Measurements from ENCODE around the gene SNAPC4. TPM values are rescaled to one million over a fixed set of nuclear protein-coding genes. Genes with fewer than 3 reads are reported as not detected.
A peak's percentile ranks its signal among the peaks of the same experiment; 100 is the strongest.
"Not testable (repeated sequence)": the region's sequence is repeated elsewhere in the genome, so short reads cannot be mapped to it uniquely, and the experiment has no call there.

The SNAPC4 gene
- total and polyA plus RNA-seq, 11 donors: 3.1 to 7.8 (median 4.3) TPM

DNA sequence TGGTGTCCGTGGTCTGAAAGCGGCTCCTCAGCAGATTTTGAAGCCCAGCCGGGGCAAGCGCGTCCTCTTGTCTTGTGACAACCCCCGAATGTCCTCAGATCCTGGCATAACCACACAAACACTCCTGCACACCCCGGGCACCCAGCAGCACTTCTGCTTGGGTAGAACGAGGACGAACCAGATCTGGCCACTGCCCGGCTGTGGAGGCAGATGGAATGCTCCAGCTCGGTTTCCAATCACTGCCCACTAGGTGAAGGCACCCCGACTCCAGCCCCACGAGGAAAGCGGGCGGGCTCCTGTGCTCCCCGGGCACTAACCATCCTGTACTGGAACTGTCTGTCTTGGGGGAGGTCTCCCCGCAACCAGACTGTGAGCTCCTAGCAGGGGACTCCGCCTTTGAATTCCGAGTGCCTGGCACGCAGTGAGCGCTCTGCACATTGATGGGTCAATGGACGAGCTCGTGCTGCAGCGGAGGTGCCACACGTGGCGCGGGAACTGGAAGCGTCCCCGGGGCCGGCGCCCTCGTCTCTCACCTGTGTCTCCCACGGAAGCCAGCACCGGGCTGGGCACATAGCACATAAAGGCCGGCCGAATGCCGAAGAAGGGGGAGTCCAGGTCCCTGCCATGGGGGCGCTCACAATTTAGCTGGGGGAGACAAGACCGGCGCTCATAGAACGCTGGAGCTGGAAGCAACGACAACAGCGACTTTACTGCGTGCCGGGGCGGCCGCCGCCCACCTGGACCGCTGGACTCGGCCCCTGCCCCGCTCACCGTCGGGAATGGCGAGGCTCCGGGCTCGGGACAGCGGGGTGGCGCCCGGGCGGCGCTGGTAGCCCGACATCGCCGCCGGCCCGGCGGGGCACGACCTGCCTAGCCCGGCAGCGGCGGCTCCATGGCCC is 9.8 kb upstream of the SNAPC4 start:
- ATAC-seq (peak; percentile 10 to 29 (median 26)), DNase-seq (peak in 2 of 5 donors; percentile 44 to 70)
- Histone ChIP-seq H3K9me3 (no peaks in the 10 kb centered on the region), H3K4me3 (peak overlapping the region; percentile 48 to 100 (median 76)), H3K4me1 (peaks cover 2 to 37% (median 24%) of the 10 kb centered on the region in 12 donors), H3K36me3 (peaks cover 0 to 62% (median 55%) of the 10 kb centered on the region in 9 donors), H3K27ac (peak overlapping the region in 11 of 12 donors; percentile 70 to 90 (median 82)), H3K27me3 (no peaks in the 10 kb centered on the region)
- TF ChIP-seq, protein P1, sequence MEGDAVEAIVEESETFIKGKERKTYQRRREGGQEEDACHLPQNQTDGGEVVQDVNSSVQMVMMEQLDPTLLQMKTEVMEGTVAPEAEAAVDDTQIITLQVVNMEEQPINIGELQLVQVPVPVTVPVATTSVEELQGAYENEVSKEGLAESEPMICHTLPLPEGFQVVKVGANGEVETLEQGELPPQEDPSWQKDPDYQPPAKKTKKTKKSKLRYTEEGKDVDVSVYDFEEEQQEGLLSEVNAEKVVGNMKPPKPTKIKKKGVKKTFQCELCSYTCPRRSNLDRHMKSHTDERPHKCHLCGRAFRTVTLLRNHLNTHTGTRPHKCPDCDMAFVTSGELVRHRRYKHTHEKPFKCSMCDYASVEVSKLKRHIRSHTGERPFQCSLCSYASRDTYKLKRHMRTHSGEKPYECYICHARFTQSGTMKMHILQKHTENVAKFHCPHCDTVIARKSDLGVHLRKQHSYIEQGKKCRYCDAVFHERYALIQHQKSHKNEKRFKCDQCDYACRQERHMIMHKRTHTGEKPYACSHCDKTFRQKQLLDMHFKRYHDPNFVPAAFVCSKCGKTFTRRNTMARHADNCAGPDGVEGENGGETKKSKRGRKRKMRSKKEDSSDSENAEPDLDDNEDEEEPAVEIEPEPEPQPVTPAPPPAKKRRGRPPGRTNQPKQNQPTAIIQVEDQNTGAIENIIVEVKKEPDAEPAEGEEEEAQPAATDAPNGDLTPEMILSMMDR (IDR thresholded peaks at IDR 0.05): no peak
- no peak for TF ChIP-seq POLR2A (IDR thresholded peaks at IDR 0.05)
- intact Hi-C loops (cut with DNase I): loop anchor here in 1 of 10 donors (10.0 kb wide), 1 partner anchor 75 kb away; no protein-coding TSS in a partner anchor
- 11 to 18% (median 14%) methylated on average over 41 to 71 of the region's 71 CpGs for WGBS, 4 donors

DNA sequence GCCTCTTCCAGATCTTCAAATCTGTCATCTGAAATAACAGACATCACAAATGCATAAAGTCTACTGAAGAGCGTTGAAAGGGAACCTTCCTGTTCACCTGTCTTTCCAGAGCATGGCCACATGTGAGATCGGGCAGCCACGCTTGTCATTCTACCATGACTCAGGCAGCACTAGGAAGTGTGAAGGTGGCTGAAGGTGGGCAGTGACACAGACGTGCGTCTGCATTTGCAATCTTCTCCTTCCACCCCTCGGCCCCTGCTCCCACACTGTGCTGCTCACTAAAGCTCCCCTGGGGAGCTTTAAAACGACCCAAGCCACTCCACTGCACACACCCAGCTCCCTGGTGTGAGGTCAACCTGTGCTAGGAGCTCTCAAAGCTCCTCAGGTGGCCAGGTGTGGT is 7.9 kb upstream of the SNAPC4 start:
- intact Hi-C loops (cut with DNase I): loop anchor here in 1 of 10 donors (10.0 kb wide), 1 partner anchor 73 kb away; no protein-coding TSS in a partner anchor
- H3K27me3 ChIP-seq: no peaks in the 10 kb centered on the region
- 74 to 90% (median 85%) methylated on average over 7 of the region's 7 CpGs for WGBS, 4 donors
- peaks cover 0 to 55% (median 50%) of the 10 kb centered on the region in 9 donors for H3K36me3 ChIP-seq
- no peak overlapping the region for H3K4me3 ChIP-seq
- TF ChIP-seq, protein P1 (IDR thresholded peaks at IDR 0.05): no peak
- no peak for TF ChIP-seq POLR2A (IDR thresholded peaks at IDR 0.05)
- no peaks in the 10 kb centered on the region for H3K9me3 ChIP-seq
- peaks cover 2 to 49% (median 24%) of the 10 kb centered on the region in 12 donors for H3K4me1 ChIP-seq
- H3K27ac ChIP-seq: no peak overlapping the region
- ATAC-seq: no peak
- DNase-seq: no peak

DNA sequence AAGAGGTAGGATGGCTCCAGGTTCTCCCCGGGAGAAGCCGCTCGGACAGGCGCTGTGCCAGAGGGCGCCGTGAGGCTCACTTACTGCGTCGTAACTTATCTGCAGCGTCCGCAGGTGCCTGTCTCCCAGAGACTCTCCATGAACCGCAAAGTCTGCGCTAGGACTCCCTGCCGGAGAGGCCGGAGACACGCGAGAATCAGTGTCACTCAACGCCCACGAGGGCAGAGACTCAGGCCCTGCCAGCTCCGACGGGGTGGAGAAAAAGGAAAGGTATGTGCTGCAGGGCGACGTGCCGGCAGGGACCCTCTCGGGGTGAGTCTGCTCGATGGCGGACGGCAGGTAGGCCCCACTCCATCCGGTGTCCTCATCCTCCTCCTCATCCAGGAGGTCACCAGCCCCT is 7.1 kb upstream of the SNAPC4 start:
- Histone ChIP-seq H3K4me1 (peaks cover 2 to 45% (median 22%) of the 10 kb centered on the region in 12 donors), H3K36me3 (peaks cover 0 to 53% (median 50%) of the 10 kb centered on the region in 9 donors)
- not testable (repeated sequence) for H3K27ac ChIP-seq, ATAC-seq, H3K4me3 ChIP-seq, H3K9me3 ChIP-seq, H3K27me3 ChIP-seq, DNase-seq
- 92 to 94% (median 93%) methylated on average over 28 of the region's 28 CpGs for WGBS, 4 donors
- intact Hi-C loops (cut with DNase I): loop anchor here in 1 of 10 donors (10.0 kb wide), 1 partner anchor 72 kb away; no protein-coding TSS in a partner anchor

DNA sequence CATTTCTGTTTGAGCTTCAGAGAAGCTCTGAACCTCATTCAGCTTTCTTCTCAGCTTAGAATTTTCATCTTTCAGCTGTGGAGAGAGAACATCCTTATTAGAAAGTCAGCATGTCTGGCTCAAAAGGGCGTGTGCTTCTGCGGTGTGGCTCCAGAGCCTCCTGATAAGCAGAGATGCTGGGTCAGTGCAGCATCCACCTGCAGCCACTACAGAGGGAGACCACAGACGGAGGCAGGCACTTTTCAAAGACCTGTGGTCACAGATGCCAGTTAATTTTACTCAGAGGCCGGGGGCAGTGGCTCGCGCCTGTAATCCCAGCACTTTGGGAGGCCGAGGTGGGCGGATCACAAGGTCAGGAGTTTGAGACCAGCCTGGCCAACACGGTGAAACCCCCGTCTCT is 5.9 kb upstream of the SNAPC4 start:
- WGBS, 4 donors: 85 to 94% (median 91%) methylated on average over 10 of the region's 10 CpGs
- H3K27me3 ChIP-seq, H3K27ac ChIP-seq, DNase-seq, H3K4me3 ChIP-seq, ATAC-seq, H3K9me3 ChIP-seq: not testable (repeated sequence)
- intact Hi-C loops (cut with DNase I): loop anchor here in 1 of 10 donors (10.0 kb wide), 1 partner anchor 71 kb away; no protein-coding TSS in a partner anchor
- Histone ChIP-seq H3K36me3 (peaks cover 0 to 58% (median 51%) of the 10 kb centered on the region in 9 donors), H3K4me1 (peaks cover 0 to 34% (median 11%) of the 10 kb centered on the region in 12 donors)

DNA sequence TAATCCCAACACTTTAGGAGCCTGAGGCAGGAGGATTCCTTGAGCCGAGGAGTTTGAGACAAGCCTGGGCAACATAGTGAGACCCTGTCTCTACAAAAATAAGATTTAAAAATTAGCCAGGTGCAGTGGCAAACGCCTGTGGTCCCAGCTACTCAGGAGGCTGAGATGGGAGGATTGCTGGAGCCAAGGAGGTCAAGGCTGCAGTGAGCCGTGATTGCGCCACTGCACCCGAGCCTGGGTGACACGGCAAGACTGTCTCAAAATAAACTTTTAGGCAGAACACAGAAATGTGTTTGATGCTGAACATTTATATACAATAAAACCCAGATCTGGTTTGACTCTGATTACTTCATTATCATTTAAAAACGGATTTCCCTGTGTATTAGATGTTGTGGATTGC is 5.5 kb upstream of the SNAPC4 start:
- Histone ChIP-seq H3K4me1 (peaks cover 0 to 37% (median 13%) of the 10 kb centered on the region in 12 donors), H3K4me3 (no peak overlapping the region), H3K27me3 (no peaks in the 10 kb centered on the region), H3K27ac (no peak overlapping the region), H3K9me3 (no peaks in the 10 kb centered on the region), H3K36me3 (peaks cover 0 to 58% (median 51%) of the 10 kb centered on the region in 9 donors)
- no peak for TF ChIP-seq POLR2A (IDR thresholded peaks at IDR 0.05)
- TF ChIP-seq, protein P1 (IDR thresholded peaks at IDR 0.05): no peak
- DNase-seq (no peak), ATAC-seq (no peak)
- intact Hi-C loops (cut with DNase I): loop anchor here in 1 of 10 donors (10.0 kb wide), 1 partner anchor 71 kb away; no protein-coding TSS in a partner anchor
- 85 to 89% (median 87%) methylated on average over 7 of the region's 7 CpGs for WGBS, 4 donors

Data from heart left ventricle (tissue), 16 donors.